ENCODE data around the gene LRRC4B.

The LRRC4B gene

DNA sequence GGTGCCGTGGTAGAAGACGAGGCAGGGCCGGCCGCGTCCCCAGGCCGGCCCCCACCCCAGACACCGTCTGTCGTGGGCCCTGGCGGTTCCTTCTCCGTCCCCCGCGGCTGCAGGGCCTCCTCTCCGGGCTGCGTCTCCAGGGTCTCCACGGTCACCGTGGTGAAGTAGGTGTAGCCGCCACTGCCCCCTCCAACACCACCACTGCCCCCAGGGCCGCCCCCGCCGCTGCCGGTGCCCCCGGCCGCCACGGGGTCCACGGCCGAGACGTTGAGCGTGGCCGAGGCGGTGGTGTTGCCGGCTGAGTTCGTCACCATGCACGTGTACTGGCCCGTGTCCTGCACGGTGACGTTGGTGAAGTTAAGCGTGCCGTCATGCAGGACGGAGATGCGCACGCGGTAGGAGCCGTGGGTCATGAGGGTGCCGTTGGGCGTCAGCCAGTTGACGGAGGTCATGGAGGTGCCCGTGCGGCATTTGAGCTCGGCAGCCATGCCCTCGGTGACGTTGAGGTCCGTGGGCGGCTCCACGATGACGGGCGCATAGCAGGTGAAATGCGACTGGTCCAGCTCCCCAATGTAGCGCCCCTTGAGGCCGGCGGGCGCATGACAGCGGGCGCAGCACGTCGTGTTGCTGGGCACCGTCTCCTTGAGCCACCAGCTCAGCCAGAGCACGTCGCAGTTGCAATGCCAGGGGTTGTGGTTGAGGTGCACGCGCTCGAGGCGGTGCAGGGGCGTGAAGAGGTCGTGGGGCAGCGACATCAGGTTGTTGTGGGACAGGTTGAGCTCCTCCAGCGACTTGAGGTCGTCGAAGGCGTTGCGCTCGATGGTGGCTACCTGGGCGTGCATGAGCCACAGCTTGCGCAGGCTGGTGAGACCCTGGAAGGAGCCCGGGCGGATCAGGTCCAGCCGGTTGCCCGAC, 49.9 kb downstream of the LRRC4B start:
- DNase-seq = no peak

DNA sequence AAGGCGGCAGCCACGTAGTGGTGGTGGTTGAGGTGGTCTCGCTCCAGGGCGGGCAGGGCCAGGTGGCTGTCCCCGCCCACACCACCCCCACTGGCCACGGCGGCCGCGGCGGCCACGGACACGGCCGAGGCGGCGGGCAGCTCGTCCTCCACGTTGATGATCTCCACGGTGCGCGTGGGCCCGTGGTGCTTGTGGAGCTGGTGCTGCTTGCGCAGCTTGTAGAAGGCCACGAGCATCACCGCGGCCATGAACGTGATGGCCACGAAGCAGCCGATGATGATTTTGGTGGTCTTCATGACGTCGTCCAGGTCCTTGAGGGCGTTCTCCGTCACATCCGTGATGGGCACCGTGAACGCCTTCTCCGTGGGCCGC, 50.5 kb downstream of the LRRC4B start:
- no peak for DNase-seq

DNA sequence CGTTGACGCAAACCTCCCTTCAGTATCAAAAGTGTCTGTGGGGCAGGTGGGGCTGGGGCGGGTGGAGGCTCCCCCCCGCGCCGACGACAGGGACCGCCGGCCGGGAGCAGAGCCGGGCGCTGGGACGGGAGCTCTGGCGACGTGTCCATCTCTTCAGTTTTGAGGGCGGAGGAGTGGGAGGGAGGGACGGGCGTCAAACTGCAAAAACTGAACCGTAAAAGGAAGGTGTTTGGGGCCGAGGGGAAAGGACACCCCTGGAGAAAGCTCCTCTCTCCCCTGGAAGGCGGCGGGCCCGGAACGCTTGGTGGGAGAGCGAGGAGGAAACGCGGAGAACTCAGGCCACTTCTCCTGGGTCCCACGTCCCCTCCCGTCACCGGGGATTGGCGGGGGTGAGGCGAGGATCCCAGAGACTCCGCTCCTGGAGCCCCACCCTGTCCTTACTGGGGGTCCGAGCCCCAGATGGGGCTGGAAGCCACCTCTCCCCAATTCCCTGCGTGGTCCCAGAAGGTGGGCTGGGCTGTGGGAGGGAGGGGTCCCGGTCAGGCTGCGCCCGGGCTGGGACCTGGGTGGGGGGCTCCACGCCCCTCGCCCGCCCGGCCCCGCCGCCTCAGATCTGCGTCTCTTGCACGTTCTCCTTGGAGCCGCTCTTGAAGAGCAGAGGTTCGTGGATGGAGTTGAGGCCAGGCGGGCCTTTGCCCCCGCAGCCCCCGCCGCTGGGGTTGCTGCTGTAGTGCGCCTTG, 51.1 kb downstream of the LRRC4B start:
- no peak for DNase-seq

DNA sequence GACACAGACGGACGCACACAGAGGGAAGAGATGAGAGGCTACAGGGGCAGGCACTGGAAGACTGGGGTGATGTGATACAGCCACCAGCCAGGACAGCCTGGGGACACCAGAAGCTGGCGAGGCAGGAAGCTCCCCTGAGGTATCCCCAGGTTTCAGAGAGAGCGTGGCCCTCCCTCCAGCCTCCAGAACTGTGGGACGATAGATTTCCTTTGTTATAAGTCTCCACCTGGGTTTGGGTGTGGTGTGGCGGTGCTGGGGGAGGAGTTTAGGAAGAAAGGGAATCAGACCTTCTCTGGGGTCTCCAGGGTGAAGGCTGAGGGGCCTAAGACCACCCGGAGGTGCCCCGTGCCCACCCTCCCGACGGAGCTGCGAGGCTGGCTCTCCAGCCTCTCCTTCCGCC, 51.8 kb downstream of the LRRC4B start:
- DNase-seq = no peak

DNA sequence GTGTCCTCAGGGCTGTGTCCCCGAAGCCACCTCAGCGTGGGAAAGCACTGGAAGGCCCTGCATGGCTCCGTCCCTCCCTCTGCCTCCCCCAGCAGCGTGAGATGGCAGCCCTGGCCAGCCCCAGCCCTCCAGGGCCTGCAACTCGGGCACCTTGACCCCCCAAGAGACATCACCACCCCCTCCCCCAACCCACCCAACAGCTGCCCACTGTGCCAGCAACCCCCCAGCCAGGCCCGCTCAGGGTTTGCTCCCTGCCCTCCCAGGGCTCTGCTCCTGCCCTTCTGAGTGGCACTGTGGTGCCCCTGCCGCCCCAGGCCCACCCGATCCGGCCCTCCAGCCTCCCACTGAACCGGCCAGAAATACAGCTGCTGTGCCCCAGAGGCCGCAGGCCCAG, 53.1 kb downstream of the LRRC4B start:
- DNase-seq = no peak

DNA sequence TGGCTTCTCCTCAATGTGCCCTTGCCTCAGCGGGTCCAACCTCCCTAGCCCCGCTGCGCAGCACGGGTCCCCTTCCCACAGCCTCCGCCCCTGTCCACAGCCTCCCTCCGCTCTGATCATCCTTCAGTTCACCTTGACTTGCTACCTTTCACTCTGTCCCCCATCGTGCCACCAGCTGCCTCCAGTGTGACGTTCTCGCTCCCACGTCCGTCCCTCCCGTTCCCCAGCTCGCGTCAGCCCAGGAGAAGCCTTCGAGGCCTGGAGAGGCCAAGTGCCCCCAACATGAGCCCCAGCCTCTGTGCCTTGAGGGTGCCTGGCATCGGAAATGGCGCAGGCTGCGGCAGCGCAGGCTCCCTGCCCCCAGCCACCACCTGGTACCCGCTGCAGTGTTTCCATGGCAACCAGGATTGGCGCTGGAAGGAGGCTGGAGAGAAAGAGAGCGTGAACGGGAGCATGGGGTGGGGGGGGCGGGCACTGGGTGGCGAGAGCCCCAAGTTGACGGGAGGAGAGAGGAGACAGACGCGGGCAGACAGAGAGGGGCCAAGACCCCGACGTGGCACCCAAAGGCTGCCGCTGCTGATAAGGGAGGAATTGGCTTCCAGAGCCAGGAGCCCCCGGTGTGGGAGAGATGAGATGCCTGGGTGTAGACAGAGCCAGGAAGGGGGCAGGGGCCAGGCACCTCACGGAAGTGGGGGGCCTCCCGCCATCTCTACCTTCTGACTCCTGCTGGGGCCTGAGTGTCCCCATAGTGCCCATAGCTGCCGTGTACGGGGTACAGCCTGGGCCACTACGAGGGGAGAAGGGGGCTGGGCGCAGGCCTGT, 53.7 kb downstream of the LRRC4B start:
- no peak for DNase-seq

DNA sequence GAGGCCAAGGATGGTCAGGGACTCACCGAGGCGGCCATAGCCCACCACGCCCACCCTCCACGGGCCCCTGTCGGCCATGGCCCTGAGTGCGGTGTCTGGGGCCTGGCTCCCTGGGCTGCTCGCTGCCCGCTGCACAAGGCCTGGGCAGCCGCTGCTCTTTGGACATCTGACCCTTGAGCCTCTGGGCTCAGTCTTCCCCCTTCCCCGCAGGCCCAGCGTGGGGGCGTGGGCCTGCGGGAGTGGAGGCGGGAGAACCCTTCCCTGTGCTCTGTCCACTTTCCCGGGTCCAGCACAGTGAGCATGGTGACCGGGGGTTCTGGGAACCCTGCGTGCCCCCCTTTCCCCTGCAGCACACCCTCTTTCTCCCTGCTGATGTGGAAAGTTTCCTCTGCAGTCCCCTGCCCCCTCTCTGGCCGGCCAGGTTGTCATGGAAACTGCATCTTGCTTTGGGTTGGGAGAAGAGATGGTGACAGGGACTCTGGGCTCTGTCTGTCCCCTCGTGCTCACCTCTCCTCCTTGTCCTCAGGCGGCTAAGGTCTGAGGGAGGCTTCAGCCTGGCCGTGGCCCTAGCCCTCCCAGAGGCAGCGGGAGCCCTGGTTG, 54.4 kb downstream of the LRRC4B start, which contains the start of gene ASPDH:
Gene ASPDH, minus strand, starts transcription at position 168 of the 600 bp plus-strand sequence. Its CDS starts 90 bp downstream, at position 78.
- no peak for DNase-seq

DNA sequence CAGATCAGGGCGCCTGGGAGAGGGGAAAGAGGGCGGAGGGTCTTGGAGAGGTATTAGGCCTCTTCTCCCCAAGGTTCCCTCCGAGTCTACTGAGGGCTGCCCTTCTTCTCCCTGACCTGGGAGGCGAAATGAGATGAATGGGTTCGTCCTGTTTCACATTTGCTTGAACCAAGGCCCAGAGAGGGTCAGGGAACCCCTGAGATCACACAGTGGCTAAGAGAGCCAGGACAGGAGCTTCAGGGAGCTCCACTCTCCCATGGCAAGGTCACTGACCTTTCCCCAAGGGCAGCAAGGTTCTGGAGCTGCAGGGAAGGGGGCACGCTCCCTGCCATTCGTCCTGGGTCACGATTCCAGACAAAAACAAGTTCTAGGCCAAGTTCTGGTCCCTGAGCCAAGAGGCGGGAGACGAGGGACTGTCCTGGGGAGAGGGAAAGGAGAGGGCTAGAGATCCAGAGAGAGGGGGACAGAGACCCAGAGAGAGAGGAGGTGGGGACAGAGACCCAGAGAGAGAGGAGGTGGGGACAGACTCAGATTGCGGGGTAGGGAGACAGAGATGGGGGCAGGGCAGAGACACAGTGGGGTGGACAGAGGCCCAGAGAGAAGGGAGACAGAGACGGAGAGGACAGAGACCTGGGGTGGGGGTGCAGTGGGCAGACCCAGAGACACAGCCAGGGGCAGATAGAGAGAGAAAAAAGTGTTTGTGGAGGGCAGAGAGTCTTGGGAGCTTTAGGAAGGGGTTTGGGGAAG, 55.1 kb downstream of the LRRC4B start:
- no peak for DNase-seq

DNA sequence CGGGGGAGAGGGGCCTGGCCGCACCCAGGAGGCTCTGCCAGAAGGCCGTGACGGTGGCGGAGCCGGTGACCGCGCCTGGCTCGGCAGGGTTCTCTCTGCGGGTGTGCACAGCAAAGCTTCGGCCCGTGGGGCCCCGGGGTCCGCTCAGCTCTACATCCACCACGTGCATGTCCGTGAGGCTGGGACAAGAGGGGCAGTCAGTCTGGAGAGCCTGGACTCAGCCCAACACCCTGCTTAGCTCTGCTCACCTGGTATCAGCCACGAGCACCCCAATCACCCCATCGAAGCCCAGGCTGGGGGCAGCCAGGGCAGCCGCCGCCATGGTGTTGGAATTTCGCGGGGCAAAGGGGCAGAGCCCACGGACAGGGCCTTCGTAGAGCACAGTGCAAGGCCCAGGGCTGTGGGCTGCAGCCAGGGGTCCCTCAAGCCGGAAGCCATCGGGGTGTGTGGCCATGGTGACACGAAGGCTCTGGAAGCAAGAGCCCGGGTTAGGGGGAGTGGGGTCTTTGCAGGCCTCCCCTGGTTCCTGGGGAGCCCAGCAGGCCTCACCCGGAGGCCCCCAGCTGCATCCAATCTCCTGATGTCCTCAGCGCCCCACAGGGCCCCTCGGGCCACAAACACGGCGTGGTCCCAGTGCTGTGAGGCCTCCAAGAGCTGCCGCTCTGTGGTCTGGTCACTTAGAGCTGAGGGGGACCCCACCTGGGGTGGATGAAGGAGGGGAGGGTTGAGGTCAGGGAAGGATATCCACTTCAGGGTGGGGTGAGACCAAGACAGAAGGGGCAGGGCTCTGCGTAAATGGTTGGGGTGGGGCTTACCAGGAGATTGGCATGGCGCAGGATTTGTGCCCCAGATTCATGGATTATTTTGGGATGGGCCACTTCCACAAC, 55.9 kb downstream of the LRRC4B start:
- DNase-seq = no peak

DNA sequence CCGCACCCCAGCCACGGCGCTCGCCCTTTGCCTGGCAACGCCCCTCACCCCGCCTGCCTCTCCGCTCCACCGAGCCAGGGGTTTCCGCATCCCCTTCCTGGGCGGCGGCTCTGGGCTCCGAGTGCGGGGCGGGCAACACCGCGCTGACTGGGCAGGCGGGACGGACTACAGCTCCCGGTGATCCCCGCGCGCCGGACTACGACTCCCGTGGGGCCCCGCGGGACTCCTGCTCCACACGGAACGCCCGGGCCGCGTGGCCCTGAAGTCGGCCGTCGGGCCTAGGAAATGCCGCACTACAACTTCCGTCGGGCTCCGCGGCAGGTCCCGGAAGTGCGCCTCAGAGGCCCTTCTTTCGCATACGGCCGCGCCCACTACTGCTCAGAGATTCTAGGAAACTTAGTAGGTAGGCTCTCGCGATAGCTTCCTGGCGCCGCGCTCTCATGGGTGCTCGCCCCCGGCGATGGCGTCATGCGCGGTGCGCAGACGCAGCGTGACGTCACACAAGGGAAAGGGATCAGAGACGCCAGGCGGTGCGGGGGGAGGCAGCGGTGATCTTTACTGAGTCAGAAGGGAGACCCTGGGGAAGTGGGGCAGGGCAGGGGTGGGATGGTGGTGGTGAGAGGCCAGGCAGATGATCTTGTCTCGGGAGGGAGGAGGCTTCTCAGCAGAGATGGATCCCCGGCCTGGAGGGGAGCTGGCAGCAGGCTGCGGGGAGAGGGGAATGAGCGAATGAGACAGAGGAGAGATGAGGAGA, 57.0 kb downstream of the LRRC4B start, which contains the start of gene JOSD2:
Gene JOSD2, minus strand, starts transcription at position 123 of the 754 bp plus-strand sequence. CDS start 760 bp downstream, outside the sequence.
- DNase-seq = peak; percentile 97

DNA sequence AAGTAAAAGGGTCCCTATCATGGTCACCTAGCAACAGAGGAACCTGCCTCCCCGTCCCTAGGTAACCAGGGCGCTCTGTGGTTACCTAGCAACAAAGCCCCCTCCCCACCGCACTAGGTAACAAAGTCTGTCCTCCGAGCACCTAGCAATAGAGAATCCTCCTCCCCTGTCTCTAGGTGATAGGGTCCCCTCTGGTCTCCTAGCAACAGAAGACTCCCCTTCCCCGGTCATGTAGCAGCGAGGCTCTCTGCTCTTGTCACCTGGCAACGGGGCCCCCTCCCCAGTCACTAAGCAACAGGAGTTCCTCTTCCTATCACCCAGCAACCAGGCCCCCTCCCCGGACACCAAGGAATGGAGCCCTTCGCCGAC, 57.6 kb downstream of the LRRC4B start:
- DNase-seq = no peak

DNA sequence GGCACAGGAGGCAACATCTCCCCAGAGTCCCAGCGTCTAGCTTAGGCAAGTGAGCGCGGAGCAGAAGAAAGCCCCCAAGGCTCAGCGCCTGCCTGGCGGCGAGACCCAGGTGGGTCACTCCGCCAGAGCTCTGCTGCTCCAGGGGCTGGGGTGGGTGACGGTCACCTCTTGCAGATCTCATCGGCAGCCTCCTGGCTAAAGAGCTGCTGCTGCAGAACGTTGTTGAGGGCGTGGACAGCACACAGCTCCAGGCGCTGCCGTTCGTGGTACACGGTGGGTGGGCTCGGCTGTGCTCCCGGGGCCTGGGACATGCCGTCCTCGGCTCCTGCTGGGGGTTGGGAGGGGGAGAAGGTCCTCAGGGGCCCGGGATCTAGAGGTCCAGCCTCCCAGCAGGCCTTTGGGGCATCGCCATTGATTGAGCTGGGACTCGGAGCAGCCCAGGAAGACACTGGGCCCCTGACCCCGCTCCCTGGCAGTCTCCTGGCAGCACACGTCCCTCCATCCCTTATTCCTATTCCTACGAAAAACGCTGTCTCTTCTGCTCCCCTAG, 58.0 kb downstream of the LRRC4B start:
- no peak for DNase-seq

DNA sequence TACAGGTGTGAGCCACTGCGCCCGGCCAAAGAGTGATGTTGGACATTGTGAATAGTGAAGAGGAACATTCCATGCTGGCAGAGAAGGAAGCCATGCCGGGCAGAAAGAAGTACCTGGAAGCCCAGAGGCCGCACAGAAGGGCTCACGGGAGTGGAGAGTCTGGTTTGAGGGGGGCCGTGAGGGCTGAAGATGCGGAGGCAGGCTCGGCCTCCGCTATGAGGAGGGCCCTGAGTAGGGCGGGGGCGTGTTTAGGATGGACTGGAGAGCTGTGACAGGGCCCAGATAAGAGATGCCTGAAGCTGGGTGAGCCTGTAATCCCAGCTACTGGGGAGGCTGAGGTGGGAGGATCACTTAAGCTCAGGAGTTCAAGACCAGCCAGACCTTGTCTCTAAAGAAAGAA, 58.9 kb downstream of the LRRC4B start:
- no peak for DNase-seq

DNA sequence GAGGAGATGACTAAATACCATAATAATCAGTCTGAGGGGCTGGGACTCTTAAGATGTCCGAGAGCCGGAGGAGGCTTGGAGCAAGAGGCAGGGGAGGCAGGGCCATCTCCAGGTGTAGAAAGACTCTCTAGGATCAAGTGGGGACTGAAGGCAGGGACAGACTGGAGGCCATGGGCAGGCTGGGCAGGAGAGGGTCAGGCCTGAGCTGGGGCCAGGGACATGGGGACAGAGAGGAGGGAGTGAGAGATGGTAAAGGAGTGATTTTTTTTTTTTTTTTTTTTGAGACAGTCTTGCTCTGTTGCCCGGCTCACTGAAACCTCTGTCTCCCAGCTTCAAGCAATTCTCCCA, 59.4 kb downstream of the LRRC4B start:
- no peak for DNase-seq

DNA sequence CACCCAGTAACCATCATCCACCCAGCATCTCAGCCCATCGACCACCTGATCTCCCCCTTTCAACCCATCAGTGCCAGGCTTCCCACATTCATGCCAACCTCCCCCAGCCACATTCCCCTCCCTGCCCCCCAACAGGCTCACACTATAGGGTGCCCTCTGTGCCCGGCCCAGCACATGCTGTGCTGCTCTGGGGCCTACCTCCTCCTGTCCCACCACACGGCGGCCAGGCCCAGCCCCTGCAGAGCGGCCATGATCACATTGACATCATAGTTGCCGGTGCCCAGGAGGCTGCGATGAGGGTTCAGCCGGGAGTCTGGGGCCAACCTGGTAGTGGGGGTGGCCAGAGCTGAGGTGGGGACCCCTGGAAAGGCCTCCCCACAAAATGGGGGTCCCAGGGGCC, 60.9 kb downstream of the LRRC4B start:
- no peak for DNase-seq

DNA sequence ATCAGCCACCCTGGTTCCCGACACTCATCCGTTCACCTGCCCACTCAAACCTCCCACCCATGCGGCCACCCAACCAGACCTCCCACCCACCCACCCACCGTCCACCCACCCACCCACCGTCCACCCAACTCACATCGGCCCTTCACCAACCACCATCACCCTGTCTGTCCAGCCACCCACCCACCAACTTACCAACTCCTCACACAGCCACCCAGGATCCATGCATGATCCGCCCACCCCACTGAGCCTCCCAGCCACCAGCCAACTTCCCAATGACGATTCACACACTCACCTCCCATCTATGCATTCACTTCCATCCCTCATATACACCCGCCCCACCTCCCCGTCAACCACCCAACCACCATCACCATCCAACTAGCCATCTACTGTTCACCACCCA, 61.5 kb downstream of the LRRC4B start:
- DNase-seq = no peak

DNA sequence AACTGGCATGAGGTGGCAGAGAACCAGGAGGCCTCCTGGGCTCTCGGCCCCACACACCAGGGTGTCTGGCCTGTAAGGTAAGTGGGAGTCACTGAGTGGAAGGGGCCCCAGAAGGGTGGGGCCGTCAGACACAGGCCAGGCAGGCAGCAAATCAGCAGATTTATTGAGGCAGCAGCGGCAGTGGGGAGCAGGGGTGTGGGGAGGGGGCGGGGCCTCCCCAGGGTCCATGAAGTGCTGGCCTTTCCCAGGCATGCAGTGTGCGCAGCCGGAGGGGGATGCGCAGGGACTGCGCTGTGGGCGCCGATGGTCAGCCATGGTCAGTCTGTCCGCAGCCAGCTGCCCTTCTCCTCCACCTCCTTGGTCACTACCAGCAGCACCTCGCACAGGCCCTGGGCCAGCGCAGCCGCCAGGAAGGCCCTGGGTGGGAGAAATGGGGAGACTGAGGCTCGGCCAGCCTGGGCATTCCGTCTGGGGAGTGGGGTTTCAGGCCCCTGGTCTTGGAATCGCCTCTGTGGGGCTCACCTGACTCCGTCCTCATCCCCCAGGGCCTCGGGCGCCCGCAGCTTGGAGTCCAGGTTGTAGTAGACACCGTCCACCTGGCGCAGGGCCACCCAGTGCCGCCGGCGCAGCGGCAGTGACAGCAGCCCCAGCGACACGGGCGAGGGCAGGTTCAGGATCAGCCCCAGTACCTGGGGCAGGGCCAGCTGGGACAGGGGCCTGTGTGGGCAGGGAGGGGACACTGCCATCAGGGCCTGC, 62.2 kb downstream of the LRRC4B start:
- no peak for DNase-seq

DNA sequence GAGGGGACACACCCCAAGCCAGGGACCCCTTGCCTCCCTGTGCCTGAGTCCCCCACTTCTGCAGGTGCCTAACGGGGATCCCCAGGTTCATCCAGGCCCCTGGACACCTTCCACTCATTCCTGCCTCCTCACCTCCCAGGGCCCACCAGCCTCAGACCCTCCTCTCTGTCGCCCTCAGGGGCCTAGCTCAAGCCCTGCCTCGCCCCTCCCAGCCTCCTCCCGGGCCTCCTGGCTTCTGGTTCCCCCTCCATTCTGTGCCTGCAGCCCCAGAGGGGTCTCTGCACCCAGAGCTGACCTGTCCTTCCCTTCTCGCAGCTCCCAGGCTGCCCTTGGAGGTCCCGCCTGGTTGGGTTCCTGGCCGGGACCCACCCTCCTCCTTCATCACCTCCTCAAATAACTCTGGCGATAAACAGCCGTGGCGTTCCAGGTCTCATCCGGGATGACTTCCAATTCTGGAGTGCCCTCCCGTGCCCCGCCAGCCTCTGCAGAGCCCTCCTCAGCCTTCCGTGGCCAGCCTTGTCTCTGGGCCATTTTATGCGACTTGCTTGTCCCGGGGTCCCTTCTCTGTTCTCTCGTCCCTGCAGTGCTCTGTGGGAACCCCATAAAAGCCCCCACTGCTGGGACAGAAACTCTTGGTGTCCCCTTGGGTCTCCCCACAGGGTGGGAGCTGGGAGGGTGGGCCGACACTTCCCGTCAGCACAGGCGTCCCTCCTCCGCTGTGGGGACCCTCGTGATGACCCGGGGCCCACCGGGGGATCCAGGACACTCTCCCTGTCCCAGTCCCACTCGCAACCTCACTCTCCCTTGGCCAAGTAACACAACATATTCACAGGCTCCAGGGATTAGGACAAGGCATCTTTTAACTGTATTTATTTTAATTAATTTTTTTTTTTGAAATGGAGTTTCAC, 66.4 kb downstream of the LRRC4B start:
- no peak for DNase-seq
